Tibial artery (tissue), 4 donors: Measurements from ENCODE around the gene GALNT2.

Experiments
- DNase-seq, 2 donors: peaks; one replicate each; pipeline ENCODE4 v3.0.0-alpha.2; 2019
- H3K27ac ChIP-seq, 2 donors: fragments of 200-600 bp; sonication (generic) in 1 of 2; 1 replicate in 1 of 2; 2 replicates in 1 of 2; pipeline ENCODE4 v1.5.1; 2018 to 2019; ENCODE audit warnings: mild to moderate bottlenecking in 1 of 2
- H3K27me3 ChIP-seq, 2 donors: fragments of 200-600 bp; sonication (generic) in 1 of 2; one replicate each; pipeline versions ENCODE4 v1.5.1 to v1.6.0; 2016 to 2019
- H3K36me3 ChIP-seq, 3 donors: fragments of 200-600 bp; sonication (generic) in 2 of 3; one replicate each; pipeline ENCODE4 v1.5.1; 2016 to 2019; ENCODE audit warnings: mild to moderate bottlenecking in 2 of 3
- H3K4me1 ChIP-seq, 4 donors: fragments of 200-600 bp; sonication (generic) in 2 of 4; 1 replicate in 3 of 4; 2 replicates in 1 of 4; pipeline ENCODE4 v1.5.1; 2016 to 2019
- H3K4me3 ChIP-seq, 2 donors: fragments of 200-600 bp; sonication (generic) in 1 of 2; 1 replicate in 1 of 2; 2 replicates in 1 of 2; pipeline ENCODE4 v1.5.1; 2018 to 2019; ENCODE audit warnings: mild to moderate bottlenecking in 2 of 2
- H3K9me3 ChIP-seq, 3 donors: fragments of 200-600 bp; sonication (generic) in 1 of 3; one replicate each; pipeline ENCODE4 v1.5.1; 2016 to 2019
- CTCF ChIP-seq, 2 experiments: fragments of 200-600 bp in 1 of 2; fragments of 450-650 bp in 1 of 2; IDR thresholded peaks; one replicate each; pipeline ENCODE4 v1.5.1; 2017 to 2019; ENCODE audit warnings: antibody characterized with exemption in 2 of 2, mild to moderate bottlenecking in 1 of 2, moderate library complexity in 1 of 2
- intact Hi-C: fragments of 100-400 bp; cut with DNase I; formaldehyde crosslinking; loops from one replicate; pipeline ENCODE4 v1.15.0; 2023; ENCODE audit warnings: low total_unique reads

Gene GALNT2

DNA sequence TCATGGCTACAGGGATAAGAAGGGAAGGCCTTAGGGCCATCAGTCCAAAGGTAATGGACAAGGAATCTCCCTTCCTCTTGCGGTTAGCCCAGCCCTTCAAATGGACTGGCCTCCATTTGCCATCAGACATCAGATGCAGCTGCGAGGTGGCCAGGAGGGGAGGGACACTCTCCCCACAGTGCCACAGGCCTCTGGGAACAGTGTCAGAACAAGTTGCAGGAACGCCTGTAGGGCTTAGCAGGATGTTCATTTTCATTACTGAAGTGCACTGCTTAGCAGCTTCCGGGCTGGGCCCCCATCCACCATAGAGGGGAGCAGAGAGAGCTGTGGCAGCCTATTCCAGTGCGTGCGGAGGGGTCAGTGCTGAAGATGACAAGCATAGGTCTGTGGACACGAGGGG, 127.5 kb downstream of the GALNT2 start:
- no peak for DNase-seq
- Histone ChIP-seq H3K9me3 (no peaks in the 10 kb centered on the region), H3K4me3 (no peak overlapping the region), H3K27ac (no peak overlapping the region), H3K4me1 (peaks cover 0 to 20% (median 14%) of the 10 kb centered on the region in 4 donors), H3K27me3 (no peaks in the 10 kb centered on the region), H3K36me3 (peaks cover 0 to 8% (median 0%) of the 10 kb centered on the region in 3 donors)
- intact Hi-C loops, result no loop called here
- no peak for TF ChIP-seq CTCF (IDR thresholded peaks at IDR 0.05)

DNA sequence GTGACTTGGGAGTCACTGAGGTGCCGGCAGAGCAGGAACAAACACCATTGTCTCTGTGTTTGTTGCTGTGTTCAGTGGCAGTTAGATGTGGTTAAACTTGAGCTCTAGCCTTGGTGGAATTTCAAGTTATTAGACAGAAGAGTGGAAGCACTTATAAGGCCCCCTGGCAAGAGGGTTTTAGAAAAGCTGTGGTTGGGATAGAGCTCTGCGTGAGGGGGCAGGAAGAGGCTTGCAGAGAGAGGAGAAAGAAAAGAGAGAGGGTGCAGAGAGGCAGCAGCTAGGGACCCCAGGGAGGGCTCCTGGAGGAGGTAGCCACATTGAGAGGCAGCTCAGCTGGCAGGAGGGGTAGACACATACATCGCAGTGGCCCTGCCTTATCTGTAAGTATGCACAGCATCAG, 128.2 kb downstream of the GALNT2 start:
- H3K27me3 ChIP-seq, result no peaks in the 10 kb centered on the region
- H3K4me3 ChIP-seq, result no peak overlapping the region
- intact Hi-C loops, result no loop called here
- no peak for DNase-seq
- no peak for TF ChIP-seq CTCF (IDR thresholded peaks at IDR 0.05)
- no peak overlapping the region for H3K27ac ChIP-seq
- H3K36me3 ChIP-seq, result peaks cover 0 to 8% (median 0%) of the 10 kb centered on the region in 3 donors
- peaks cover 0 to 19% (median 13%) of the 10 kb centered on the region in 4 donors for H3K4me1 ChIP-seq
- H3K9me3 ChIP-seq, result no peaks in the 10 kb centered on the region

DNA sequence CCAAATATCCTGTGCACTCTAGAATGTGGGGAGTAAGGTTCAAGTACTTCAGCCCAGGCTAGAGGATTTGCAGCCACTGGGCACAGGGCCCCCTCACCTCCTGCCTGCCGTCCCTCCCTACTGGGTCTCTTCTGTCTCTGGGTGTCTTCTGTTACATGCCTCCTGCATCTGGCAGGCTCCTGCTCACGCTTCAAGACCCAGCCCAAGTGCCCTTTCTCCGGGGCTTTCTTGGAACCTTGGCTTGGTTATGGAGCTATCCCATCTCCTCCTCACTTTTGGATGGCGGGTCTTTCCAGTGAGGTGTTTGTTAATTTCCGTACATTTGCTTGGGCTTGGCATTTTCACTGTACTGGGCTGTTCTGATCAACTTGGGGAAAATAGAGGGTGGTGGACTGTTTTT, 129.0 kb downstream of the GALNT2 start:
- intact Hi-C loops, result no loop called here

DNA sequence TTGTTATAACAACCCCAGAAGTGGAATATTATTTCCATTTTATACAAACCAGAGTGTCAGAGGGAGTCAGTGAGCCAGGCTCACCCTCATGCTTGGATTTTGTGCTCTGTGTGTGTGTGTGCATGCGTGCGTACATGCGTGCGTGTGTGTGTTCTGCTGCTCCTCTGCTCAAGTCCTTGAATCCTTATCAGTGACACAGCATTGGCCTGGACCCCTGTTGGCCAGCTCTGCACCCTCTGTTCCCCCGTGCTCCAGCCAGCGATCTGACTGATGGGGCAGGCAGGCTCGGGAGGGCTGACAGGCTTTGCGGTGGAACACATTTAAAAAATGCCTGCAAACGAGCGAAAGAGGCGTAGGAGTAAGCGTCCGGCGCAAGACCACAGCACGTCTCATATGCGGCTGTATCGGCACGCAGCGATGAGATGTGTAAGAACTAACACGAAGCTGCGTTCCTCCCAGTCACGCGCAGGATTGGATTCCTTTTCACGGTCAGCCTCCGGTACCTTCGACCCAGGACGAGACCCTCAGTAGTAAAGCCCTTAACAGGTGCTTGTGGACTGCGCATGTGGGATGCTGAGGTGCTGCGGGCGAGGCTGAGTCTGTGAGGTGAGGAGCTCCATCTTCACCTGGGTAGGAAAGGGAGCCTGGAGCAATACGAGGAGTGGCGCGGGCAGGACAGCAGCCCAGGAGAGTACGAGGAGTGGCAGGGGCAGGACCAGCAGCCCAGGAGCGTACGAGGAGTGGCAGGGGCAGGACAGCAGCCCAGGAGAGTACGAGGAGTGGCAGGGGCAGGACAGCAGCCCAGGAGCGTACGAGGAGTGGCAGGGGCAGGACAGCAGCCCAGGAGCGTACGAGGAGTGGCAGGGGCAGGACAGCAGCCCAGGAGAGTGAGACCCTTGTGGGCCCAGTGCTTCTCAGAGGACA, 130.9 kb downstream of the GALNT2 start:
- Histone ChIP-seq H3K27me3 (no peaks in the 10 kb centered on the region), H3K36me3 (peaks cover 0 to 8% (median 0%) of the 10 kb centered on the region in 3 donors), H3K9me3 (no peaks in the 10 kb centered on the region), H3K4me1 (peaks cover 0 to 4% (median 0%) of the 10 kb centered on the region in 4 donors), H3K4me3 (no peak overlapping the region), H3K27ac (no peak overlapping the region)
- no peak for DNase-seq
- TF ChIP-seq CTCF (IDR thresholded peaks at IDR 0.05), result no peak
- intact Hi-C loops, result no loop called here

More for the DNA sequence above, 129.0 kb downstream of the GALNT2 start:
- no peak for DNase-seq
- Histone ChIP-seq H3K36me3 (peaks cover 0 to 8% (median 0%) of the 10 kb centered on the region in 3 donors), H3K9me3 (no peaks in the 10 kb centered on the region), H3K4me1 (peaks cover 0 to 10% (median 5%) of the 10 kb centered on the region in 4 donors), H3K27me3 (no peaks in the 10 kb centered on the region), H3K4me3 (no peak overlapping the region), H3K27ac (no peak overlapping the region)
- TF ChIP-seq CTCF (IDR thresholded peaks at IDR 0.05), result no peak

- H3K27ac ChIP-seq, result no peak overlapping the region
- H3K27me3 ChIP-seq, result no peaks in the 10 kb centered on the region
- H3K36me3 ChIP-seq, result peaks cover 0 to 18% (median 4%) of the 10 kb centered on the region in 3 donors
- H3K4me3 ChIP-seq, result no peak overlapping the region
- DNase-seq, result no peak
- H3K4me1 ChIP-seq, result peaks cover 0 to 4% (median 0%) of the 10 kb centered on the region in 4 donors
- no peak for TF ChIP-seq CTCF (IDR thresholded peaks at IDR 0.05)
- H3K9me3 ChIP-seq, result no peaks in the 10 kb centered on the region
- intact Hi-C loops, result no loop called here
Measured at GRCh38 chr1:230199034-230199433, 132.0 kb downstream of the GALNT2 start.
